HG03520 (cell line): Measurements from ENCODE around the gene IMPG2.

ENCODE experiments used
- ATAC-seq: cut with Tn5 transposase; IDR thresholded peaks from one replicate; pipeline ENCODE4 v1.9.1; 2021; ENCODE audit warnings: mild to moderate bottlenecking, moderate library complexity; ENCODE audit not compliant: unreplicated experiment

IMPG2 gene

GRCh38 chr3:101243285-101244211 lies 76.8 kb downstream of the IMPG2 start:
- no peak for ATAC-seq

- no peak for ATAC-seq
Observed at GRCh38 chr3:101240719-101241399, 79.5 kb downstream of the IMPG2 start.

DNA sequence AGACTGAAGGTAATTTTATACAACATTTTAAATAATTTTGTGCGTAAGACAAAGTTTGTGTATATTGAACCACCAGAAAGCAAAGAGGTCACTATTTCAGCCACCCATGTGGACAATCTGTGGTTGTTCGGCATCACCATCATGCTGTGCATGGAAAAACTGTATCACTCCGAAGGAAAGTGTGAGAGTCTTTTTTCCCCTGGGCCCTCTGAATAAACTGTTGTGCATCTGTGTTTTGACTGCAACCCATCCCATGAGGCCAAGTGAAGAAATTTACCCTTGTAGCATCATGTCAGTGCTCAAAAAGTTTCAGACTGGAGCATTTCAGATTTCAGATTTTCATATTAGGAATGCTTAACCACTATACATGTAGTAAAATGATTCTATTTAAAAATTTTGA lies 85.3 kb downstream of the IMPG2 start:
- ATAC-seq, result no peak

- no peak for ATAC-seq
Observed at GRCh38 chr3:101230618-101231017, 89.8 kb downstream of the IMPG2 start.

DNA sequence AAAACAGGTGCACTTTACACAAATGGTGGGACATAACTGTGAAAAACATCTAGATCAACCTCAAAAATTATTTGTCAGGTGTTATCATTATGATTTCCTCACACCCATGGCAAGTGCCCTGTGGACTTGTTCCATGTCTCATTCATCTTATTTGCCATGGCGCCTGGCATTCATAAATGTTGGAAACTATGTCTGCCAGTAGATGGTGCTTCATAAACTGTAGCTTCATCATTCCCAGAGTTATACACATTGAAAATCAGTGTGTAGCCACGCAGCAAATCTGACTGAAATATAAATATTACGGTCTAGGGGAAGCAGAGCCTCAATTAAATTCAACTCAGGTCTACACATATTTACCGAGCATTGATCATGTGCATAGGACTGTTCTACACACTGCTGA lies 90.7 kb downstream of the IMPG2 start:
- ATAC-seq, result no peak

DNA sequence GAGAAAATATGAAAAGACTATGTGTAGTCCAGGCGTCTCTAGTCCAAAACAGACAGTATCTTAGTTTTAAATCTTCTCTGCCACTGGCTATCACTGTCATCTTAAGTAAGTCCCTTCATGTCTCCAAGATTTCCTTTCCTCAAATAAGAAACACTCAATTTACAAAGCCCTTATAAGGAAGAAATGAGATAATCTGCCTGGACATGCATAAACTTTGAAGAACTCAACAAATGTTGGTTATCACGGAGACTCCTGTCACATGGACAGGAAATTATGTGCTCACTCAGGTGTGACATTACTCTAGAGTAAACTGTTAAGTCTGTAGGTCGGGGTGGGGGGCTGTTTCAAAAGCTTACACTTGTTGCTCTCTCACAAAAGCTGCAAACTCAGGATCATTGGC lies 91.9 kb downstream of the IMPG2 start:
- no peak for ATAC-seq

GRCh38 chr3:101224739-101225138 lies 95.6 kb downstream of the IMPG2 start:
- ATAC-seq, result no peak

GRCh38 chr3:101223016-101223415 lies 97.4 kb downstream of the IMPG2 start:
- no peak for ATAC-seq

GRCh38 chr3:101219842-101220560 lies 100.4 kb downstream of the IMPG2 start:
- no peak for ATAC-seq

GRCh38 chr3:101217472-101218245 lies 102.7 kb downstream of the IMPG2 start:
- no peak for ATAC-seq

DNA sequence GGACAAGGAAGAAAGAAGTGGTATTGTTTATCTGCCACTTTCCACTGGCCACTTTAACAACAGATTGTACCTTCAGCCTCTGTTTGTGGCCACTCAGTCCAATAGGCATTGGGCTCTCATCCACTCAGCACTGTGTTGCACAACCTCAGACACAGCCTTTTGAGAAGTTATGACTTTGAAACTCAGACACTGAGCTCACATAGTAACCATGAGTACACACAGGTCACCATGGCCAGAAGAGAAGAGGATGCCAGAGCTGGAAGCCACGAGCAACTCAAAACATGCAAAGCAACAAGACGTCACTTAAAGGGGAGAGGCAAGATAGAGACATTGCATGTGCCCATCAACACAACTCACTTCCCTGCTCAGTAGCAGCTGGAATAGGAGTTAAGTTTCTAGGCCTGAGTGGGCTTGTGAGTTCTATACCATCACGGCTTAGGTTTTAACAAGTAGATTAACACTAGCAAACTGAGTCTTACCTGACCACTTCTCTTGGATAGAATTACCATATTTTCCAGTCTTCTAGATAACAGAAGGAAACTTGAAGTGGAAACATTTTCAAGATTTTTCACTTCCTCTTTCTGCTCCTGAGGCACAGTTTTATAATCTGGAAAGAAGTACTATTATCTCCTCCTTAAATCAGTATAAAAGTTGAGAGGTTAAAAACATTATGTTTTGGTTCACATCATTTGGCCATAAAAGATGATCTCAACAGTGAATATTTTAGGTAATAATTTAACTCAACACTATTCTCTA lies 103.5 kb downstream of the IMPG2 start:
- no peak for ATAC-seq

GRCh38 chr3:101212730-101213129 lies 107.6 kb downstream of the IMPG2 start:
- no peak for ATAC-seq

DNA sequence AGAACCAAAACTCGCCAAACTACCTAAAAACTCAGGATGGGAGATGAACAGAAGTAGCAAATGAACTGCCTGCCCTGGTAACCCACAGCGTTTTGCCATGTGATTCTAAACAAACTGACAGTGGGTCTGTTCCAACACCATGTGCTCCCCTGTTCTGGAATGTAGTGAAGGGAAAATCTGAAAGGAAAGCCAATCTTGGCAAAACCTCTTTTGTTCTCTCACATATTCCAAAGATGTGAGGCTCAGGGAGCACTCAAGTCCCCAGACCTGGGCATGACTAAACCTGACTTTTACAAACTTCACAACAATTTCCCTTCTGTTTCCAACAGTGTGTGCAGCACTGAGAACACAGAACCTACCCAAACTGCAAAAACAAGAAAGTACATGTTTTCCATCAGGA lies 116.1 kb downstream of the IMPG2 start:
- no peak for ATAC-seq

DNA sequence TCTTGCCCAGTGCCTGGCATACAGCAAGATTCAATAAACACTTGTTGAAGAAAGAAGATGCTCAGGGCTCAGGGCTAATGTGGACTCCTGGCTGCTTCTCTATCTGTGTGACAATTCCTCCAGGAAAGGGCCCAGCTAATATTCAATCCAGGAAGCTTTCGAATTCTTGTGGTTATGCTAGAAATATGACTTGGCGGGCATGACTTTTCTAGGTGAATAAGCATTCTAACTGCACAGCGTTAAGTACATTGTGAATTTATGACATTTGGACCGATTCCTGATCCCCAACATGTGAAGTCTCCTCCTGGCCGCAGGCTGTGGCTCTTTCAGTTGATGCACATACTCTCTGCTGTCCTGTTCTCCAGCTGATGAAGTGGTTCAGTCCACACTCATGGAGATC lies 117.0 kb downstream of the IMPG2 start:
- ATAC-seq, result no peak

DNA sequence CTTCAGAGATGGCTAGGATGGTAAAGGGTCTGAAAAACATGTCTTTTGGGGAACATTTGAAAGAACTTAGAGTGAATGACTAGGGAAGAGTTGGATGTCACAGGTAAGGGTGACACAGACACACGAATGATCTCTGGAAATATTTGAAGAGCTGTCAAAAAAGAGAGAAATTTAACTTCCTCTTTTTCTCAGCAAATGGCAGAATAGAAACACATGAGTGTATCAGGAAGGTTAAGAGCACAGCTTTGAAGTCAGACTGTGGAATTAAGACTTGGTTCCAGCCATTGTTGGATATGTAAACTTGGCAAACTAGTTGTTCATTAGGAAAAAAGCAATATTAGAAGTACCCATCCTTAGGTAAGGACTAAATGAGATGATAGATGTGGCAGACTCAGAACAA lies 117.7 kb downstream of the IMPG2 start:
- ATAC-seq, result no peak

- ATAC-seq, result no peak
Observed at GRCh38 chr3:101200461-101200860, 119.9 kb downstream of the IMPG2 start.

DNA sequence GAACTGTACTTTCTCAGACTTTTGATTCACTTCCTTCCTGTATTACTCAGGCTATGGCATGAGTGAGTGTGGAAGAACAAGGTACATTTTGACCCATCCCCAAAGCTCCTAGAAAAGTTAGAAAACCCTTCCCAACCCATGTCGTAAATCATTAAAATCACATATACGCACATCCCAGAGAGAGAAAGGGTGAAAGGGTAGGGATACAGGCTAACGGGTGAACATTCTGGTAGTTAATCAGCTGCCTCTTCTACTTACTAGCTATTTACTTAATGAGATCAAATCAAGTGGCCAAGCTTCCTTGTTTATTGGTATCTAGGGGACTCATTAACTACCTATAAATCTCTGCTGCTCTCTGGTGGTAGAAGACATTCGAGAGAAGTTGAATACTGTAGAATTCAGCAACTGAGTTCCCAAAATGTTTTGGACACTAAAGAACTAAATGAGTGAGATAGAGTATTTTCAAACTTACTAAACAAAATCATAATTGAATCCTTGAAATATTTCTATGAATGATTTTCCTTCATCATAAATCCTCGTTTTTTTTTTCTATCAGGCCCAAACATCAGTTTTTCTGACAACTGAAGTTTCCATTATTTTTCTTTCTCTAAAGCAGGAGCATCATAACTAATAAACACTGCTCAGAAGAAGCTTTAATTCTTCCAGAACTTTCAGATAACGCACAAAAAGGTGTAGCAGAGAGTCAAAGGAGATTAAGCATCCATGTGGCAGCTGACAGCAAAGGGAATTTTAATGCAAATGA lies 124.2 kb downstream of the IMPG2 start:
- ATAC-seq, result no peak

DNA sequence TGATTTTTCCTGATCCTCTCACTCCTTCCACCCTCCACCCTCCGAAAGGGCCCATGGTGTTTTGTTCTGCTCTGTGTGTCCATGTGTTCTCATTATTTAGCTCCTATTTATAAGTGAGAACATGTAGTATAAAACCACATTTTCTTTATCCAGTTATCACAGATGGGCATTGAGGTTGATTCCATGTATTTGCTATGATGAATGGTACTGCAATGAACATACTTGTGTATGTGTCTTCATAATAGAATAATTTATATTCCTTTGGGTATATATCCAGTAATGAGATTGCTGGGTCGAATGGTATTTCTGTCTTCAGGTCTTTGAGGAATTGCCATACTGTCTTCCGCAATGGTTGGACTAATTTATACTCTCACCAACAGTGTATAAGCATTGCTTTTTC lies 126.0 kb downstream of the IMPG2 start:
- ATAC-seq, result no peak

DNA sequence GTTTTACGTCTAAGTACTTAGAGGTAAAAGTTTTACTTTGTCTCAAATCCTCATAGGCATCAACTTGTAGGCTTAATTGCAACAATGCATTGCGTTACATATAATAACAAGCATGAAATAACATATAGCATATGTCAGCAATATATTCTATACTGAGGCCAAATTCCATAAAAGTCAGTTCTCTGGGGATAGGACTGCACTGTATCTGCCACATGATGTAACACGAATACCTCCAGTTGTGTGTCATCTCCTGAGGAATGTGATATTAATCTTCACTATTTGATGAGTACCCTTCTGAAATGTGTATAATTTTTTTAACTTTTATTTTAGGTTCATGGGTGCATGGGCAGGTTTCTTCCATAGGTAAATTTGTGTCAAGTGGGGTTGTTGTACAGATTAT lies 126.4 kb downstream of the IMPG2 start:
- ATAC-seq, result no peak
